Mononuclear cell (primary cell): Measurements from ENCODE around the gene WNK4. TPM values are rescaled to one million over a fixed set of nuclear protein-coding genes. Genes with fewer than 3 reads are reported as not detected.
A peak's percentile ranks its signal among the peaks of the same experiment; 100 is the strongest.
"Not testable (repeated sequence)": the region's sequence is repeated elsewhere in the genome, so short reads cannot be mapped to it uniquely, and the experiment has no call there.

Source experiments
- H3K27me3 ChIP-seq: 2 replicates; pipeline ENCODE4 v1.6.0; 2011; ENCODE audit warnings: low read length, control low read depth; ENCODE audit not compliant: insufficient read depth
- H3K4me1 ChIP-seq: 2 replicates; pipeline ENCODE4 v1.5.1; 2011; ENCODE audit warnings: mild to moderate bottlenecking, low read length, control low read depth; ENCODE audit not compliant: insufficient read depth
- H3K4me3 ChIP-seq: 2 replicates; pipeline ENCODE4 v1.5.1; 2011; ENCODE audit warnings: mild to moderate bottlenecking, low read length, moderate library complexity
- H3K9me3 ChIP-seq: 2 replicates; pipeline ENCODE4 v1.5.1; 2011; ENCODE audit warnings: low read depth, mild to moderate bottlenecking, control low read depth, low read length
- total RNA-seq: library from RNA; depleted of rRNA; stranded (reverse); fragments of >200 nt; gene quantifications from one replicate; pipeline ENCODE4 v1.2.3, GENCODE V29; 2012

Gene WNK4
- total RNA-seq, 1 donor: 0.10 TPM

DNA sequence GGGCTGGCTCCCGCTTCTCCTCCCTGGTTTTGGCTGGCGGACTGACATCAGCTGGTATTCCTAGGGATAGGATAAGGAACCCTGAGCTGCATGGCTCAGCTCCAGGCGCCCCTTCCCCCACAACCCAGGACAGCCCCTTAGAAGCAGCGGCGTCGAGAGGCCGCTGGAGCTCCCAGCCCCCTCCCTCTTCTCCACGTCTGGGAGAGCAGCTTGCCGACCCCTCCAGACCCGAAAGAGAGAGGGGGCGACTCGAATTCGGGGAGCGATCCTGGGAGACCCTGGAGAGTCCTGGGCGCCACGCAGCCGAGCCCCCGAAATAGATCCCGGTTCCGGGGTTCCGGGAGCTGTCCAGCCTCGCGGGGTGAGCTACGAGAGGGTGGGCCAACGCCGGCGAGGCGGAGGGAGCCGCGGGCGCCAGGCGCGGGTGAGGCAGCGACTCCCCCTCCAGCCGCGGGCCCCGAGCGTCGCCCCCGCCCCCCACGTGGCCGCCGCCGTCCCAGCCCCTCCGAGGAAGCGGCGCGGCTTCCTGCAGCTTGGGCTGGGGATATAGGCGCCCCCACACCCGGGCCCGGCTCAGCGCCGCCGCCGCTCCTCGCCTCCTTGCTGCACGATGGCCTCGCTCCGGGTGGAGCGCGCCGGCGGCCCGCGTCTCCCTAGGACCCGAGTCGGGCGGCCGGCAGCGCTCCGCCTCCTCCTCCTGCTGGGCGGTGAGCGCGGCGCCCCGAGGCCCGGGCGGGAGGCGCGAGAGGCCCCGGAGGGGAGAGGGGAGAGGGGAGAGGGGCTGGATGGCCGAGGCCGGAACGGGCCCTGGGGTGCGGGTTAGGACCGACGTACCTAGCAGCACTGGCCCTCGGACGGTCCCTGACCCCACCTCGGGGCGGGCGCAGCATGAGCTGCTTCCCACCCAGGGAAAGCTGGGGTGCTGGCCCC is 19.5 kb upstream of the WNK4 start, which contains the start of gene RAMP2:
RAMP2 (plus strand) TSS at position 576 of the 930 bp plus-strand sequence; CDS start at position 611, 35 bp downstream.
- Histone ChIP-seq H3K4me3 (no peak within 1 kb of the TSS), H3K9me3 (no peaks in the 10 kb centered on the region), H3K4me1 (peaks cover 23% of the 10 kb centered on the region), H3K27me3 (peaks cover 33% of the 10 kb centered on the region)

DNA sequence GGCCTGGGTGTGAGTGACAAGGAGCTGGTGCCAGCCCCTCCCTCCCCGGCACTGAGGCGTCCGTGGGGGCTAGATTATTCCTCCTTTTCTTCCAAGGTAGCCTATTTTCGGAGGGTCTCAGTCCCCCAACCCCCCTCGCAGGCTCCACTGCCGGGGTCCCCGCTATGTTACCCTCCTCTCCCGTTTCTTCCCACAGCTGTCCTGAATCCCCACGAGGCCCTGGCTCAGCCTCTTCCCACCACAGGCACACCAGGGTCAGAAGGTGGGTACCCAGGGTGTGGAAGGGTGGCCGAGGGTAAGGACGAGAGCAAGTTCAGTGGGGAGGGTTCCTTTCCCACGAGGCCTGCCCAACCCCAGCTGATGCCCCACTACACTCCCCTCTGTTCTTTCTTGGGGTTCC is 18.8 kb upstream of the WNK4 start:
- H3K4me1 ChIP-seq: peaks cover 23% of the 10 kb centered on the region
- no peak overlapping the region for H3K4me3 ChIP-seq
- H3K9me3 ChIP-seq: no peaks in the 10 kb centered on the region
- peaks cover 33% of the 10 kb centered on the region for H3K27me3 ChIP-seq

DNA sequence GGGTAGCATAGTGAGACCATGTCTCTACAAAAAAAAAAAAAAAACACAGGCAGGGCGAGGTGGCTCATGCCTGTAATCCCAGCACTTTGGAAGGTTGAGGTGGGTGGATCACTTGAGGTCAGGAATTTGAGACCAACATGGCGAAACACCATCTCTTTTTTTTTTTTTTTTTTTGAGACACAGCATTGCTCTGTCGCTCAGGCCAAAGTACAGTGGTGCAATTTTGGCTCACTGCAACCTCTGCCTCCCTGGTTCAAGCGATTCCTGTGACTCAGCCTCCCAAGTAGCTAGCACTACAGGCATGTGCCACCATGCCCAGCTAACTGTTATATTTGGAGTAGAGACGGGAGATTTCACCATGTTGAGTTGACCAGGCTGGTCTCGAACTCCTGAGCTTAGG is 14.3 kb upstream of the WNK4 start:
- Histone ChIP-seq H3K4me1 (peaks cover 6% of the 10 kb centered on the region), H3K9me3 (no peaks in the 10 kb centered on the region), H3K27me3 (peaks cover 15% of the 10 kb centered on the region), H3K4me3 (no peak overlapping the region)

DNA sequence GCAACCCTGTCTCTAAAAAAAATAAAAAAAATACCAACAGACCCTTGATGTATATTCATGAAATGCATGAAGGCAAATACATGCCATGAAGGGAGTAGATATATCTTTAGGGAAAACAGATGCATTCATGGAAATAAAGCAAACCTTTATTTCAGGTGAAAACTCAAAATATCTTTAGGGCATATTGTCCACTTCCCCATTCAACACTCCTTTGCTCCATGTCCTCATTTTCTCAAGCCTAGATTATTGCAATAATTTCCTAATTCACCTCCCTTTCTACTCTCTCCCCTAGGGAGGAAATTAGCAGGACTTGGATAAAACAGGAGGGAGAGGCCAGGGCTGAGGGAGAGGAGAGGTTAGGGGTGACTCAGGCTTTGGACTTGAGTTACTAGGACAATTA is 12.9 kb upstream of the WNK4 start:
- Histone ChIP-seq H3K4me3 (no peak overlapping the region), H3K9me3 (no peaks in the 10 kb centered on the region), H3K4me1 (peaks cover 1% of the 10 kb centered on the region), H3K27me3 (peaks cover 4% of the 10 kb centered on the region)

DNA sequence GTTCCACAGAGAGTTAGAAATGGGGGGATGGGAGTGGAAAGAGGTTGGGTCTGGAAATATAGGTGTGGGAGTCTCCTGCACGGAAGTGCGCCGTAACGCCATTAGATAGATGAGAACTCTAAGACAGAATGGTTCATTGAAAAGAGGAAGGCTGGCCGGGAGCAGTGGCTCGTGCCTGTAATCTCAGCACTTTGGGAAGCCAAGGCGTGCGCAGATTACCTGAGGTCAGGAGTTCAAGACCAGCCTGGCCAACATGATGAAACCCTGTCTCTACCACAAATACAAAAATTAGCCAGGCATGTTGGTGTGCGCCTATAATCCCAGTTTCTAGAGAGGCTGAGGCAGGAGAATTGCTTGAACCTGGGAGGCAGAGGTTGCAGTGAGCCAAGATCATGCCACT is 12.4 kb upstream of the WNK4 start:
- not testable (repeated sequence) for H3K4me1 ChIP-seq, H3K27me3 ChIP-seq, H3K4me3 ChIP-seq, H3K9me3 ChIP-seq

DNA sequence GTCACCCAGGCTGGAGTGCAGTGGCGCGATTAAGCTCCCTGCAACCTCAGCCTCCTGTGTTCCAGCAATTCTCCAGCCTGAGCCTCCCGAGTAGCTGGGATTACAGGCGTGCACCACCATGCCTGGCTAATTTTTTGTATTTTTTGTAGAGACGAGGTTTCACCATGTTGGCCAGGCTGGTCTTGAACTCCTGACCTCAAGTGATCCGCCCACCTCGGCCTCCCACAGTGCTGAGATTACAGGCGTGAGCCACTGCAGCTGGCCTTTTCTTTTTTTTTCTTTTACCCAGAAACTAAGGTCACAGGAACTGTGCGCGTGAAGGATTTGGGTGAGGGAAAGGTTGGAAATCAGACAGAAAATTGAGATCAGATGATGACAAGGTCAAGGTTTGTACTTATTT is 10.4 kb upstream of the WNK4 start:
- not testable (repeated sequence) for H3K9me3 ChIP-seq, H3K4me3 ChIP-seq, H3K27me3 ChIP-seq
- H3K4me1 ChIP-seq: peaks cover 15% of the 10 kb centered on the region

DNA sequence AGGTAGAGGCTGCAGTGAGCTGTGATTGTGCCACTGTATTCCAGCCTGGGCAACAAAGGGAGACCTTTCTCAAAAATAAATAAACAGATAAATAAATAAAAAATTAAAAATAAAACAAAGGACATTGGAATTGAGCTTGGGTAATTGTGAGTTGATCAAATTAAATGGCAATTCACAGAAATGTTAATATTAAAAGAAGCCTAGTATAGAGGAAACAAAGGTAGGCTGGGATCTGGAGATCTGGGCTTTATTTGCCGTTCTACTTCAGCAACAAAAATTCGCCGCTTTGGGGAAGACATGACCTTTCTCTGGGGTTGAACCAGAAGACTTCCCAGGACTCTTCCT is 7.5 kb upstream of the WNK4 start:
- H3K4me1 ChIP-seq: peaks cover 15% of the 10 kb centered on the region
- H3K4me3 ChIP-seq: peak overlapping the region; percentile 82
- H3K9me3 ChIP-seq: no peaks in the 10 kb centered on the region
- no peaks in the 10 kb centered on the region for H3K27me3 ChIP-seq

DNA sequence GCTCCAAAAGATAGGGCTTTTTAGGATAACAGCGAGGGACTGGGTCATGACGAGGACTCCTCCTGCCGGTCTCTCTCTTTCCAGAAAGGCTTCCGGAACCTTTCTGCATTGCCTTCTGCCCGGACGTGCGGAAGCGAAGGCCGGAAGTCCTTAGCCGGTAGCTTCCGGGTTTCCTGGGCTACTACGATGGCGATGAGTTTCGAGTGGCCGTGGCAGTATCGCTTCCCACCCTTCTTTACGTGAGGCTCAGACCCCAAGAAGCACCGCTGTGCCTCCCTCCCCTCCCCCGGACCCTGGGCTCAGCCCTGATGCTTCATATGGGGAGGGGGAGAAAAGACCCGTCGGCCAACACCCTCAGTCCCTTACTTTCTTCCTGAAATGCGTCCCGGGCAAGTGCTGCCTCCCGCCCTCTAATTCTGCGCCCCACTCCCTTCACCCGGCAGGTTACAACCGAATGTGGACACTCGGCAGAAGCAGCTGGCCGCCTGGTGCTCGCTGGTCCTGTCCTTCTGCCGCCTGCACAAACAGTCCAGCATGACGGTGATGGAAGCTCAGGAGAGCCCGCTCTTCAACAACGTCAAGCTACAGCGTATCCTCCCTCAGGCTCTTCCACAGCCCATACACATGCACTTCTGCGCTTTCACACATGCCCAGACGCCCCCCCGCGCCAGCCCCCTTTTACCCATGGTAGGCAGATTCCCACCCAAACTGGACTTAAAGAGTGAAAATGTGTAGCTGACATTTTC is 6.9 kb upstream of the WNK4 start, which contains the start of gene VPS25:
VPS25 (plus strand) TSS at position 160 of the 746 bp plus-strand sequence; CDS start at position 187, 27 bp downstream.
- H3K4me1 ChIP-seq: peaks cover 15% of the 10 kb centered on the region
- H3K4me3 ChIP-seq: peak within 1 kb of the TSS; percentile 82
- no peaks in the 10 kb centered on the region for H3K27me3 ChIP-seq
- H3K9me3 ChIP-seq: no peaks in the 10 kb centered on the region

DNA sequence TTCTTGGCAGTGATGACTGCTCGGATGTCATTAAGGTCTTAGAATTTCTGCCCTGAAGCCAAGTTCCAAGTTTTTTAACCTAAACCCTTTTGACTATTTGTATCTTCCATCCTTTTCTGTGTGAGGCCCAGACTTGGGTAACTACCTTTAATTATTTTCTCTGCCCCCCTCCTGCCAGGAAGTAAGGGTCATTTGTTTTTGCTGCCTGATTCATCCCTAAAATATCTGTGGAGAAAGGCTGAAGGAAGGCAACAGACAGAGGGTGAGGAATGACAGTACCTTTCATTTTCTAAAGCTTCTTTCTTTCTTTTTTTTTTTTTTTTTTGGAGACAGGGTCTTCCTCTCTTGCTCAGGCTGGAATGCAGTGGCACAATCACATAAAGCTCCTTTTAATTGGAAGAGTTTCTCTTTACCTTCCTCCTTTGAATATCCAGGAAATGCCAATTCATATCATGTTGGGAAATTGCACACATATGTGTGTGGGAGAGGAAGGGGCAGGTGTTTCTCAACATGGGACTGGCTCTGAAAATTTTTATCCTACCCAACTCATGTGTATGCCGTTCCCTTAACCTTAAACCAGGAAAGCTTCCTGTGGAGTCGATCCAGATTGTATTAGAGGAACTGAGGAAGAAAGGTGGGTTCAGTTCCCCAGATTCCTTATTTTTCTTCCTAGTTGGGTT is 6.2 kb upstream of the WNK4 start:
- Histone ChIP-seq H3K27me3 (no peaks in the 10 kb centered on the region), H3K4me3 (peak overlapping the region; percentile 82), H3K9me3 (no peaks in the 10 kb centered on the region), H3K4me1 (peaks cover 15% of the 10 kb centered on the region)

DNA sequence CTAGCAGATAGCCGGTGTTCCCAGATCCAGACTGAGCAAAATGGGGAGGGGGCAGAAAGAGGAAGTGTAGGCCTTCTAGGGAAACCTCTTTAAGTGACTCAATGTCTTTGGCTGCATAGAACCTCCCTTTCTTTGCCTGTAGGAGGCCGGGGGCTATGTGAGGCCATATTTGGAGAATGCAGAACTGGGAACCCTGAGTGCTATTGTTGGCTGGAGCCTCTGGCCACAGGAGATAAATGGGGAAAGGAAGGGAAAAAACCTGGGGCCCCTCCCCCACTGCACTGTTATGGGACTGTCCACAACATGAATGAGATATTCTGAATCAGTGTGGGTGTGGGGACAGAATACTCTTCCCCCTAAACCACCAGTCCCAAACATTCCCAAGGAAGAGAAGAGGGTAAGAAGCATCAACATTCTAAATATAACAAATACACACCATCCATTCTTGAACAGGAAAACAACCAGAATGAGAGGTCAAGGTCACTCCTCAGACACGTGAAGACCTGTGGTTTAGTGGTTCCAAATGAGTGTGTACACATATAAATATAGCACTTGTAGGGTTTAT is 4.8 kb upstream of the WNK4 start:
- Histone ChIP-seq H3K27me3 (peaks cover 4% of the 10 kb centered on the region), H3K4me1 (peaks cover 15% of the 10 kb centered on the region), H3K4me3 (no peak overlapping the region), H3K9me3 (no peaks in the 10 kb centered on the region)

DNA sequence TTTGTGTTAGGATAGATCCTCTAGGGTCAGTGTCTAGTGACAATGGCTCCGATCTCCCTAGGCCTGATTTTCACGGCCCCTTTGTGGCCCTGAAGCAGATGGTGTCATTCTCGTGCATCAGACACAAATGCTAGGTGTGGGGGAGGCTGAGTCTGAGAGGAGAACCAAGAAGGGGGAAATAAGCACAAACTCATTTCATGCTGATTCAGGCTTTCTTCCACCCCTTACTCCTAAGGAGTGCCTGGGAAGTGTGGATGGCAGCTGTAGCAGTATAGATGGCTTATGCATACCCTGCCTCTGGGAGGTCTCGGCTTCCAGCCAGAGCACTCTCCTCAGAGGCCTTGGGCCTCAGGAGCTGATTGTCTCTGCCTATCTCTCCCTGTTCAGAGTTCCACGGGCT is 1.8 kb upstream of the WNK4 start:
- peaks cover 11% of the 10 kb centered on the region for H3K4me1 ChIP-seq
- no peaks in the 10 kb centered on the region for H3K9me3 ChIP-seq
- peaks cover 29% of the 10 kb centered on the region for H3K27me3 ChIP-seq
- no peak overlapping the region for H3K4me3 ChIP-seq

DNA sequence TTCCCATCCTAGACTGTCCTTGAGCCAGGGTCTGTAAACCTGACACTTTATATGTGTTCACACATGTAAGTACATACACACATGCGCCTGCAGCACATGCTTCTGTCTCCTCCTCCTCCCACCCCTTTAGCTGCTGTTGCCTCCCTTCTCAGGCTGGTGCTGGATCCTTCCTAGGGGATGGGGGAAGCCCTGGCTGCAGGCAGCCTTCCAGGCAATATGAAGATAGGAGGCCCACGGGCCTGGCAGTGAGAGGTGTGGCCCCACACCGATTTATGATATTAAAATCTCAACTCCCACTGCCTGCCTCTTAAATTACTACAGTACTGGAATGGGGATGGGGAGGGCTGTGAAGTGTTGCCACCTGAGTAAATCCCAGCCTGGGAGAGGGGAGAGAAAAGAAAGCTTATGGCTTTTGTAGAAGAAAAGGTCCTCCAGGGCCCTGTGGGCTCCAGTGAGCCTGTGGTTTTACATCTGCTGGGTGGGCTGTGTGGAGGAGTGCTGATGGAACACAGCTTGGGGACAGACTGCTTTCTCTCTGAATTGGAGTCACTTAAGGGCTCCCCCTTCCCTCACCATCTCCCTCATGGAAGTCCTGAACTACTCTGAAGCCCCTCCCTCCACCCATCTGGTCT is 990 bp upstream of the WNK4 start:
- Histone ChIP-seq H3K27me3 (peaks cover 38% of the 10 kb centered on the region), H3K9me3 (no peaks in the 10 kb centered on the region), H3K4me1 (peaks cover 8% of the 10 kb centered on the region), H3K4me3 (no peak overlapping the region)

DNA sequence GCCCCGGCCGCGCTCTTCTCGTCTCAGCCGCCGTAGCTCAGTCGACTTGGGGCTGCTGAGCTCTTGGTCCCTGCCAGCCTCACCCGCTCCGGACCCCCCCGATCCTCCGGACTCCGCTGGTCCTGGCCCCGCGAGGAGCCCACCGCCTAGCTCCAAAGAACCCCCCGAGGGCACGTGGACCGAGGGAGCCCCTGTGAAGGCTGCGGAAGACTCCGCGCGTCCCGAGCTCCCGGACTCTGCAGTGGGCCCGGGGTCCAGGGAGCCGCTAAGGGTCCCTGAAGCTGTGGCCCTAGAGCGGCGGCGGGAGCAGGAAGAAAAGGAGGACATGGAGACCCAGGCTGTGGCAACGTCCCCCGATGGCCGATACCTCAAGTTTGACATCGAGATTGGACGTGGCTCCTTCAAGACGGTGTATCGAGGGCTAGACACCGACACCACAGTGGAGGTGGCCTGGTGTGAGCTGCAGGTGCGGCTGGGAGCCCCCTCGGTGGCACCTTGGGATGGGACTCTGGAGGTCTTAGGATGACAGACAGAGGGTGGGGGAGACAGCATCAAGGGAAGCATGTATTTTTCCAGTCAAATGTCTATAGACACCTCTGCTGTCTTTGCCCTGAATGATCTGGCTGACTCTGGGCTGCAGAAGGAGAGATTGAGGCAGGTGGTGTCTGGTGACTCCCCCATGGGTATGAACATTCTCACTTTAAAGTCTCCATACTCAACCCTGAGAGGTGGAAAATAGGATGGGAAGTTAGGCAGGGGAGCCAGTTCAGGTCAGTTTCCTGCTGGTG is 635 bp downstream of the WNK4 start:
- peaks cover 15% of the 10 kb centered on the region for H3K4me1 ChIP-seq
- H3K9me3 ChIP-seq: no peaks in the 10 kb centered on the region
- H3K27me3 ChIP-seq: peaks cover 54% of the 10 kb centered on the region
- H3K4me3 ChIP-seq: no peak overlapping the region
